ENCODE measurements around the gene DDX49. TPM values are rescaled to one million over a fixed set of nuclear protein-coding genes. Genes with fewer than 3 reads are reported as not detected.

DDX49 gene
- total RNA-seq, 2 experiments from 2014 or later, result 61.0 to 61.6 TPM

- Mint-ChIP-seq H3K27ac (no peak overlapping the region), H3K4me1 (ENCODE audit: low read depth) (no peaks in the 10 kb centered on the region), H3K4me3 (no peak overlapping the region), H3K27me3 (no peaks in the 10 kb centered on the region), H3K9me3 (no peaks in the 10 kb centered on the region), H3K36me3 (ENCODE audit: low read depth) (peaks cover 11% of the 10 kb centered on the region)
- POLR2A ChIA-PET, result interaction anchor here (0.6 kb wide), 1 partner anchor 84 kb away, joined by 3 read pairs; no protein-coding TSS in a partner anchor
- CTCF ChIA-PET, result no interaction called here
- intact Hi-C loops (cut with micrococcal nuclease), result no loop called here
- ATAC-seq (no peak), DNase-seq (no peak)
- TF ChIP-seq CTCF (IDR thresholded peaks at IDR 0.05), result no peak
These were observed 12.7 kb upstream of the DDX49 start for GRCh38 chr19:18906605-18907519.

- no peaks in the 10 kb centered on the region for H3K27me3 Mint-ChIP-seq
- intact Hi-C loops (cut with micrococcal nuclease), result no loop called here
- peaks cover 6% of the 10 kb centered on the region for H3K4me1 Mint-ChIP-seq (ENCODE audit: low read depth)
- ChIA-PET POLR2A (interaction anchor here (0.7 to 0.8 kb wide), 2 partner anchors 10 to 321 kb away, joined by 3 read pairs; partner anchors contain the start of genes COPE, DDX49 and REX1BD), CTCF (interaction anchor here (0.7 to 1.4 kb wide), 2 partner anchors 30 to 43 kb away, joined by 3 read pairs; no protein-coding TSS in a partner anchor)
- no peak overlapping the region for H3K27ac Mint-ChIP-seq
- H3K4me3 Mint-ChIP-seq, result no peak overlapping the region
- no peak for DNase-seq
- peaks cover 21% of the 10 kb centered on the region for H3K36me3 Mint-ChIP-seq (ENCODE audit: low read depth)
- H3K9me3 Mint-ChIP-seq, result no peaks in the 10 kb centered on the region
- ATAC-seq, result no peak
- TF ChIP-seq CTCF (IDR thresholded peaks at IDR 0.05), result no peak
These were observed 10.4 kb upstream of the DDX49 start for GRCh38 chr19:18908917-18909619.

- no peak overlapping the region for H3K27ac Mint-ChIP-seq
- H3K4me1 Mint-ChIP-seq (ENCODE audit: low read depth), result peaks cover 6% of the 10 kb centered on the region
- H3K36me3 Mint-ChIP-seq (ENCODE audit: low read depth), result peaks cover 19% of the 10 kb centered on the region
- no peak overlapping the region for H3K4me3 Mint-ChIP-seq
- no peaks in the 10 kb centered on the region for H3K27me3 Mint-ChIP-seq
- no peaks in the 10 kb centered on the region for H3K9me3 Mint-ChIP-seq
- intact Hi-C loops (cut with micrococcal nuclease), result no loop called here
- CTCF ChIA-PET, result no interaction called here
- no peak for TF ChIP-seq CTCF (IDR thresholded peaks at IDR 0.05)
- ATAC-seq, result no peak
- POLR2A ChIA-PET, result no interaction called here
- DNase-seq, result no peak
These were observed 9.5 kb upstream of the DDX49 start for GRCh38 chr19:18910010-18910409.

- ChIA-PET POLR2A (interaction anchor here (0.7 to 1.2 kb wide), 4 partner anchors 8 to 31 kb away, joined by 3 read pairs; partner anchors contain the start of genes CERS1, COPE and DDX49), CTCF (no interaction called here)
- ATAC-seq (no peak), DNase-seq (no peak)
- peaks cover 19% of the 10 kb centered on the region for H3K36me3 Mint-ChIP-seq (ENCODE audit: low read depth)
- intact Hi-C loops (cut with micrococcal nuclease), result no loop called here
- no peak for TF ChIP-seq CTCF (IDR thresholded peaks at IDR 0.05)
- no peaks in the 10 kb centered on the region for H3K9me3 Mint-ChIP-seq
- no peak overlapping the region for H3K27ac Mint-ChIP-seq
- H3K27me3 Mint-ChIP-seq, result no peaks in the 10 kb centered on the region
- H3K4me3 Mint-ChIP-seq, result no peak overlapping the region
- H3K4me1 Mint-ChIP-seq (ENCODE audit: low read depth), result peaks cover 13% of the 10 kb centered on the region
These were observed 8.6 kb upstream of the DDX49 start for GRCh38 chr19:18910801-18911436.
